Gastrocnemius medialis (tissue), 4 donors: ENCODE data around the gene PLCL1.

Experiments
- CTCF ChIP-seq, 5 experiments: fragments of 450-650 bp in 3 of 5; fragments of 200-600 bp in 2 of 5; sonication (generic) in 2 of 5; IDR thresholded peaks in 4 of 5; conservative IDR thresholded peaks in 1 of 5; 1 replicate in 4 of 5; 2 replicates in 1 of 5; pipeline ENCODE4 v1.5.1; 2016 to 2019; ENCODE audit warnings: antibody characterized with exemption in 5 of 5, mild to moderate bottlenecking in 3 of 5, moderate library complexity in 3 of 5
- POLR2A ChIP-seq, 2 donors: fragments of 450-650 bp; IDR thresholded peaks; one replicate each; pipeline ENCODE4 v1.6.1; 2017; ENCODE audit warnings: antibody characterized with exemption in 2 of 2, mild to moderate bottlenecking in 2 of 2, moderate library complexity in 2 of 2

- TF ChIP-seq CTCF (IDR thresholded peaks at IDR 0.05 in 4 of 5, conservative IDR thresholded peaks at IDR 0.05 in 1 of 5) (no peak), POLR2A (IDR thresholded peaks at IDR 0.05) (no peak)
These were observed 169.4 kb downstream of the PLCL1 start for GRCh38 chr2:197973772-197974171.
